Measurements from ENCODE around the gene KRT82. TPM values are rescaled to one million over a fixed set of nuclear protein-coding genes. Genes with fewer than 3 reads are reported as not detected.

Gene KRT82
- total RNA-seq, 1 experiment from 2014 or later = not detected

- Histone ChIP-seq H3K4me1 (peaks cover 39% of the 10 kb centered on the region), H3K27me3 (no peaks in the 10 kb centered on the region), H3K36me3 (no peaks in the 10 kb centered on the region), H3K9me3 (replicated peaks) (no peaks in the 10 kb centered on the region), H3K4me3 (no peak overlapping the region), H3K27ac (no peak overlapping the region)
- peak in 1 of 2 experiments; percentile 51 for DNase-seq
These were observed 47.4 kb downstream of the KRT82 start for GRCh38 chr12:52358575-52359350.

GRCh38 chr12:52356762-52357580, 49.2 kb downstream of the KRT82 start:
- H3K36me3 ChIP-seq = no peaks in the 10 kb centered on the region
- no peak for DNase-seq
- peaks cover 40% of the 10 kb centered on the region for H3K4me1 ChIP-seq
- H3K27me3 ChIP-seq = no peaks in the 10 kb centered on the region
- H3K4me3 ChIP-seq = no peak overlapping the region
- H3K9me3 ChIP-seq (replicated peaks) = no peaks in the 10 kb centered on the region
- no peak overlapping the region for H3K27ac ChIP-seq

- H3K4me1 ChIP-seq = peaks cover 36% of the 10 kb centered on the region
- no peak overlapping the region for H3K4me3 ChIP-seq
- no peak for DNase-seq
- H3K27me3 ChIP-seq = no peaks in the 10 kb centered on the region
- no peaks in the 10 kb centered on the region for H3K36me3 ChIP-seq
- no peaks in the 10 kb centered on the region for H3K9me3 ChIP-seq (replicated peaks)
- H3K27ac ChIP-seq = no peak overlapping the region
These were observed 49.9 kb downstream of the KRT82 start for GRCh38 chr12:52356031-52356761.

- no peak for DNase-seq
- H3K27ac ChIP-seq = no peak overlapping the region
- no peaks in the 10 kb centered on the region for H3K27me3 ChIP-seq
- no peaks in the 10 kb centered on the region for H3K9me3 ChIP-seq (replicated peaks)
- H3K4me1 ChIP-seq = peaks cover 26% of the 10 kb centered on the region
- no peaks in the 10 kb centered on the region for H3K36me3 ChIP-seq
- H3K4me3 ChIP-seq = no peak overlapping the region
These were observed 51.0 kb downstream of the KRT82 start for GRCh38 chr12:52355176-52355575.

GRCh38 chr12:52354200-52354599, 51.9 kb downstream of the KRT82 start:
- H3K4me3 ChIP-seq = no peak overlapping the region
- no peaks in the 10 kb centered on the region for H3K27me3 ChIP-seq
- H3K4me1 ChIP-seq = peaks cover 36% of the 10 kb centered on the region
- H3K36me3 ChIP-seq = no peaks in the 10 kb centered on the region
- peak; percentile 37 to 62 for DNase-seq
- no peaks in the 10 kb centered on the region for H3K9me3 ChIP-seq (replicated peaks)
- H3K27ac ChIP-seq = no peak overlapping the region

GRCh38 chr12:52353766-52354165, 52.4 kb downstream of the KRT82 start:
- Histone ChIP-seq H3K9me3 (replicated peaks) (no peaks in the 10 kb centered on the region), H3K27me3 (no peaks in the 10 kb centered on the region), H3K27ac (no peak overlapping the region), H3K36me3 (no peaks in the 10 kb centered on the region), H3K4me3 (no peak overlapping the region), H3K4me1 (peaks cover 37% of the 10 kb centered on the region)
- DNase-seq = no peak

DNA sequence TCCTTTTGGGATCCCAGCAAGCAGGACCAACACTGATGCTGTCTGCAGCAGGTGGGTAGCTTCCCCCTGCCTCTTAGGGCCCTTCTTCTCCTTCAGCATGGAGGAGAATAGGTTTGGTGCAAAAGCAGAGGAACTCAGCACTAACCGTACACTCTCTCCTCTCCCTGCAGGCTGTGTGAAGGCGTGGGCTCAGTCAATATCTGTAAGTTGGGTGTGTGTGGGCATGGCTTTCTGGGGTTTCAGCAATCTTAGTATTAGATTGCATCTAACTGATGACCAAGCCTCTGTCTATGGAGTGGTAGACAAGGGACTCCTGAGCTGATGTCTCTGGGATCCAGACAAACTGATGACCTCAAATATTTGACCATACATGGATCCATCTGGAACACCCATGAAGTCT, 53.2 kb downstream of the KRT82 start:
- Histone ChIP-seq H3K4me3 (no peak overlapping the region), H3K27ac (no peak overlapping the region), H3K36me3 (no peaks in the 10 kb centered on the region), H3K9me3 (replicated peaks) (no peaks in the 10 kb centered on the region), H3K27me3 (no peaks in the 10 kb centered on the region), H3K4me1 (peaks cover 38% of the 10 kb centered on the region)
- no peak for DNase-seq

- Histone ChIP-seq H3K36me3 (no peaks in the 10 kb centered on the region), H3K4me1 (peaks cover 51% of the 10 kb centered on the region)
- DNase-seq = no peak
These were observed 54.7 kb downstream of the KRT82 start for GRCh38 chr12:52351196-52352059.

GRCh38 chr12:52350786-52351185, 55.3 kb downstream of the KRT82 start:
- no peak for DNase-seq
- H3K9me3 ChIP-seq (replicated peaks) = no peaks in the 10 kb centered on the region
- peaks cover 55% of the 10 kb centered on the region for H3K4me1 ChIP-seq
- no peaks in the 10 kb centered on the region for H3K36me3 ChIP-seq
- H3K27ac ChIP-seq = no peak overlapping the region
- no peak overlapping the region for H3K4me3 ChIP-seq
- no peaks in the 10 kb centered on the region for H3K27me3 ChIP-seq

More at GRCh38 chr12:52351196-52352059, 54.7 kb downstream of the KRT82 start:
- no peak overlapping the region for H3K27ac ChIP-seq
- no peak overlapping the region for H3K4me3 ChIP-seq
- H3K27me3 ChIP-seq = no peaks in the 10 kb centered on the region
- H3K9me3 ChIP-seq (replicated peaks) = no peaks in the 10 kb centered on the region

DNA sequence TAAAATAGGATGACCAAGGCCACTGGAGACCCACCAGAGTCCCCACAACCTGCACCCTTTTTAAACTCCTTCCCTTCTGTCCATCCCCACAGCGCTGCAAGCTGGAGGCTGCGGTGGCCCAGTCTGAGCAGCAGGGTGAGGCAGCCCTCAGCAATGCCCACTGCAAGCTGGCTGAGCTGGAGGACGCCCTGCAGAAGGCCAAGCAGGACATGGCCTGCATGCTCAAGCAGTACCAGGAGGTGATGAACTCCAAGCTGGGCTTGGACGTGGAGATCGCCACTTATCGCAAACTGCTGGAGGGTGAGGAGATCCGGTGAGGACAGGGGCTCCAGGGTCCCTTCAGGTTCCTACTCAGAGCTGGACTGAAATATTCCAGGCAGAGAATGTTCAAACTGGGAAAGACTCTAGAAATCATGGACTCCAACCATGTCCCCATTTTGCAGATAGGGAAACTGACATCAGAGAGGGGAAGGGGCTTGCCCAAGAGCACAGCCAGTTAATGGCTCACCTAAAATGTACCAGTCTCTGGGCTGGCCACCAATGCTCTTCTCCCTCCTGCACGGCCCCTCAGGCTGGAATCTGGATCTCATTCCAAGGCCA, 56.0 kb downstream of the KRT82 start:
- Histone ChIP-seq H3K4me3 (no peak overlapping the region), H3K9me3 (replicated peaks) (no peaks in the 10 kb centered on the region), H3K27me3 (no peaks in the 10 kb centered on the region), H3K27ac (no peak overlapping the region), H3K36me3 (no peaks in the 10 kb centered on the region), H3K4me1 (peaks cover 51% of the 10 kb centered on the region)
- no peak for DNase-seq

GRCh38 chr12:52349196-52349595, 56.9 kb downstream of the KRT82 start:
- peak overlapping the region; percentile 85; the same call in 1 of the 2 replicates for H3K27ac ChIP-seq
- H3K27me3 ChIP-seq = no peaks in the 10 kb centered on the region
- no peak overlapping the region for H3K4me3 ChIP-seq
- no peaks in the 10 kb centered on the region for H3K9me3 ChIP-seq (replicated peaks)
- H3K36me3 ChIP-seq = no peaks in the 10 kb centered on the region
- DNase-seq = peak in 1 of 2 experiments; percentile 56
- peaks cover 43% of the 10 kb centered on the region for H3K4me1 ChIP-seq

DNA sequence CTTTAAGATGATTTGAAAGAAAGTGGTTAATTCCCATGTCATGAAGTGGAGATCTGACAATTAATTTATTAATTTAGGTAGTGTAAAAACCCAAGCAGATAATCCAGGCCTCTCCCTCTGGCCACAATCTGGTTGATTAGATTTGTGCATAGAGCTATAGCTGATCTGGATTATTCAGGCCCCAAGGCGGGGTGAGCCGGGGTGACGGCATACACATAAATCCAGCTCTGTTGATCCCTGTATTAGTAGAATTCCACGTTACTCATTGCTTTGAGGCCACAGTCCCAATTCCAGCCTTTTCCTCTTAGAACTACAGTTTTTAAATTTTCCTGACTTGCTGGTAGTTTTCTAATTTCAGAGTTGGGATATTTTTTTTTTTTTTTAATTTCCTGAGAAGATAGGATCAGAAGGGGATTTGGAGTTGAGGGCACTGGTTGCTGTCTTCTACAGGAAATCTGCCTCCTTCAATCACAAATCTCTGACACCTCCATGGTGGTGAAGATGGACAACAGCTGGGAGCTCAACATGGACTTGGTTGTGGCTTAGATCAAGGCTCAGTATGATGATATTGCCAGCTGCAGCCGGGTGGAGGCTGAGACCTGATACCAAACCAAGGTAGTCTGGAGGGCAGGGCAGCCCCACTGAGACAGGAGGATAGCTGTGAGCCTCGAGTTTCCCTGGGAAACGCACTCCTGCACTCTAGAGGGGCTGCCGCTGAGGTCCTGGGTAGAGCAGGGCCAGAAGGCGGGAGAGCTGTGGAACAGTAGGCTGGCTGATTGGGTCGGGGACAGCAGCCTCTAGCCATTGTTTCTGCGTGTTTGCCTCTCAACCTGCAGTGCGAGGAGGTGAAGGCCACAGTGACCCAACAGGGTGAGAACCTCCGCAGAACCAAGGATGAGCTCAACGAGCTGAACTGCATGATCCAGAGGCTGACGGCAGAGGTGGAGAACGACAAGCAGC, 58.3 kb downstream of the KRT82 start:
- H3K36me3 ChIP-seq = no peaks in the 10 kb centered on the region
- no peaks in the 10 kb centered on the region for H3K27me3 ChIP-seq
- peak; percentile 95 to 98 for DNase-seq
- H3K9me3 ChIP-seq (replicated peaks) = no peaks in the 10 kb centered on the region
- H3K4me3 ChIP-seq = peak overlapping the region; percentile 19
- H3K4me1 ChIP-seq = peaks cover 38% of the 10 kb centered on the region
- H3K27ac ChIP-seq = peak overlapping the region; percentile 85

DNA sequence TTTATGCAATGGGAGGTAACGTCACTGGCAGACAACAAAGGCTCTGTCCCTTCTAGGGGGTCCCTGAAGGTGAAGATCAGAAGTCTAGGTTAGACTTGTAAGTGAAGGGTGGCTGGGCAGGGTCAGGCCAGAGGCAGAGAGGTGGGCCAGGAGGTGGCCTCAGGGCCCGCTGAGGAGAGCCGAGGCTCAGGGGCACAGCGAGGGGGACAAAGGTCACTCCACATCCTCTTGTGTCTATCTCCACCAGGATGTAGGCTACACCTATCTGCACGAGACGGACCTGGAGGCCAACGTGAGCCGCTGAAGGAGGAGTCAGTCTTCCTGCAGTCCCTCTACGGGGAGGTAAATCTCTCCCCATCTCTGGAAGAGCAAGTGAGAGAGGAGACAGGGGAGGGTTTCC, 59.1 kb downstream of the KRT82 start:
- Histone ChIP-seq H3K36me3 (no peaks in the 10 kb centered on the region), H3K4me1 (peaks cover 38% of the 10 kb centered on the region), H3K9me3 (replicated peaks) (no peaks in the 10 kb centered on the region), H3K27me3 (no peaks in the 10 kb centered on the region), H3K4me3 (no peak overlapping the region), H3K27ac (peak overlapping the region; percentile 85)
- DNase-seq = no peak
